K562 (cell line): ENCODE data around the gene SLC32A1. TPM values are rescaled to one million over a fixed set of nuclear protein-coding genes. Genes with fewer than 3 reads are reported as not detected.

Source experiments
- BRF1 ChIP-seq: IDR thresholded peaks from 3 replicates; pipeline ENCODE4 v1.6.1; 2011; ENCODE audit warnings: borderline replicate concordance, mild to moderate bottlenecking; ENCODE audit not compliant: insufficient read length; ENCODE audit errors: extremely low read depth
- DMBX1 ChIP-seq: fragments of 250-450 bp; sonication (Bioruptor Pico); IDR thresholded peaks from 2 replicates; pipeline ENCODE4 v1.8.0; 2022; ENCODE audit warnings: inconsistent platforms, mild to moderate bottlenecking, moderate library complexity, borderline replicate concordance
- NRF1 ChIP-seq, 2 experiments: fragments of 450-650 bp; IDR thresholded peaks in 1 of 2; conservative IDR thresholded peaks in 1 of 2; 2 replicates each; pipeline ENCODE4 v1.6.1; 2014; ENCODE audit warnings: mild to moderate bottlenecking in 2 of 2
- RBM14 ChIP-seq: fragments of 200-400 bp; formaldehyde crosslinking; IDR thresholded peaks from 2 replicates; pipeline ENCODE4 v1.6.1; 2018; ENCODE audit warnings: low read depth, mild to moderate bottlenecking, low read length, moderate library complexity, borderline replicate concordance; ENCODE audit not compliant: insufficient read depth
- TEAD1 ChIP-seq, 2 experiments: fragments of 450-650 bp in 1 of 2; sonication (generic) in 1 of 2; formaldehyde crosslinking; IDR thresholded peaks; 2 replicates each; pipeline versions ENCODE4 v1.4.0 to v1.8.0; 2020 to 2022; ENCODE audit warnings: mild to moderate bottlenecking in 2 of 2, missing genetic modification reagents in 1 of 2
- ZNF224 ChIP-seq: sonication (generic); formaldehyde crosslinking; IDR thresholded peaks from 2 replicates; pipeline ENCODE4 v1.8.0; 2022; ENCODE audit warnings: mild to moderate bottlenecking, missing genetic modification reagents
- ZNF282 ChIP-seq: sonication (generic); formaldehyde crosslinking; IDR thresholded peaks from 2 replicates; pipeline ENCODE4 v1.8.1; 2023; ENCODE audit warnings: missing genetic modification reagents
- polyA plus RNA-seq, 8 experiments: library from polyadenylated mRNA; depleted of rRNA in 4 of 8; stranded (reverse) in 5 of 8; unstranded in 3 of 8; fragments of >200 nt; fragmentation: Nextera tagmentation in 2 of 8; fragmentation: Illumina TruSeq in 1 of 8; extraction: Ambion mirVana in 2 of 8; extraction: Trizol in 1 of 8; gene quantifications; 2 replicates each; pipeline versions ENCODE4 v1.2.1 to v1.2.3, GENCODE V29; 2011 to 2014; ENCODE audit warnings: inconsistent platforms in 1 of 8, missing spikeins in 1 of 8
- total RNA-seq, 7 experiments: library from RNA; depleted of rRNA in 6 of 7; stranded (reverse); fragments of >200 nt in 6 of 7; fragmentation: Illumina TruSeq in 2 of 7; extraction: Trizol in 2 of 7; gene quantifications; 2 replicates each; pipeline versions ENCODE4 v1.2.1 to v1.2.3, GENCODE V29; 2011 to 2021; ENCODE audit warnings: low replicate concordance in 1 of 7
- TF ChIP-seq, protein P1 (sequence below): fragments of 250-450 bp; sonication (Bioruptor Pico); IDR thresholded peaks from 2 replicates; pipeline ENCODE4 v1.4.0; 2020
- TF ChIP-seq, protein P2 (sequence below): fragments of 250-450 bp; sonication (Bioruptor Pico); IDR thresholded peaks from 2 replicates; pipeline ENCODE4 v1.8.0; 2022; ENCODE audit warnings: moderate library complexity, mild to moderate bottlenecking, inconsistent platforms
- TF ChIP-seq, protein P3 (sequence below), 2 experiments: fragments of 450-650 bp; formaldehyde crosslinking in 1 of 2; IDR thresholded peaks; 2 replicates each; pipeline versions ENCODE4 v1.4.0 to v1.6.1; 2014 to 2020; ENCODE audit warnings: mild to moderate bottlenecking in 2 of 2, borderline replicate concordance in 1 of 2, low read depth in 1 of 2

Gene SLC32A1
- total and polyA plus RNA-seq, 9 of the 15 experiments (the other 6 are each of a cell fraction or from before 2014, with no cell fraction given), result not detected

DNA sequence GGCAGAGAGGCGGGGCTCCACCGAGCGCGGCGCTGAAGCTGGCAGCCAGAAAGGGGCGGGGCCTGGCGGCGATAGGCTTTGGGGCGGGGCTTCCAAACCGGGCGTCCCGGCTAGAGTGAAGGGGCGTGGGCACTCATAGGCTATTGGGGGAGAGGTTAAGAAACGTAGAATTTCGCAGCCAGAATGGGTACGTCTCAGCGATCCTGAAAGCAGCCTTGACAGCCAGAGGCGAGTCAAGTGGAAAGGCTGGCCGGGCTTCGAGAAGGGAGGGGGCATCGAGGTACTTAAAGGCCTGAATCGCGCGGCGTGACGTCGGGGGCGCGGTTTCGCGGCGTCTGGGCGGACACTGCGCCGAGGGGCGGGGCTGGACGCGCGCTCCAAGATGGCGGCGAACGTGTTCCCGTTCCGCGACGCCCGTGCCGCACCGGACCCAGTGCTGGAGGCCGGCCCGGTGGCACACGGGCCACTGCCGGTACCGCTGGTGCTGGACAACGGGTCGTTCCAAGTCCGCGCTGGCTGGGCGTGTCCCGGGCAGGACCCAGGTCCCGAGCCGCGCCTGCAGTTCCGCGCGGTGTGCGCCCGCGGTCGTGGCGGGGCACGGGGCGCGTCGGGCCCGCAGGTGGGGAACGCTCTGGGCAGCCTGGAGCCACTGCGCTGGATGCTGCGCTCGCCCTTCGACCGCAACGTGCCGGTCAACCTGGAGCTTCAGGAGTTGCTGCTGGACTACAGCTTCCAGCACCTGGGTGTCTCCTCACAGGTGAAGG is 24.0 kb downstream of the SLC32A1 start, which contains the start of gene ACTR5 (continued):
- TF ChIP-seq, protein P1, sequence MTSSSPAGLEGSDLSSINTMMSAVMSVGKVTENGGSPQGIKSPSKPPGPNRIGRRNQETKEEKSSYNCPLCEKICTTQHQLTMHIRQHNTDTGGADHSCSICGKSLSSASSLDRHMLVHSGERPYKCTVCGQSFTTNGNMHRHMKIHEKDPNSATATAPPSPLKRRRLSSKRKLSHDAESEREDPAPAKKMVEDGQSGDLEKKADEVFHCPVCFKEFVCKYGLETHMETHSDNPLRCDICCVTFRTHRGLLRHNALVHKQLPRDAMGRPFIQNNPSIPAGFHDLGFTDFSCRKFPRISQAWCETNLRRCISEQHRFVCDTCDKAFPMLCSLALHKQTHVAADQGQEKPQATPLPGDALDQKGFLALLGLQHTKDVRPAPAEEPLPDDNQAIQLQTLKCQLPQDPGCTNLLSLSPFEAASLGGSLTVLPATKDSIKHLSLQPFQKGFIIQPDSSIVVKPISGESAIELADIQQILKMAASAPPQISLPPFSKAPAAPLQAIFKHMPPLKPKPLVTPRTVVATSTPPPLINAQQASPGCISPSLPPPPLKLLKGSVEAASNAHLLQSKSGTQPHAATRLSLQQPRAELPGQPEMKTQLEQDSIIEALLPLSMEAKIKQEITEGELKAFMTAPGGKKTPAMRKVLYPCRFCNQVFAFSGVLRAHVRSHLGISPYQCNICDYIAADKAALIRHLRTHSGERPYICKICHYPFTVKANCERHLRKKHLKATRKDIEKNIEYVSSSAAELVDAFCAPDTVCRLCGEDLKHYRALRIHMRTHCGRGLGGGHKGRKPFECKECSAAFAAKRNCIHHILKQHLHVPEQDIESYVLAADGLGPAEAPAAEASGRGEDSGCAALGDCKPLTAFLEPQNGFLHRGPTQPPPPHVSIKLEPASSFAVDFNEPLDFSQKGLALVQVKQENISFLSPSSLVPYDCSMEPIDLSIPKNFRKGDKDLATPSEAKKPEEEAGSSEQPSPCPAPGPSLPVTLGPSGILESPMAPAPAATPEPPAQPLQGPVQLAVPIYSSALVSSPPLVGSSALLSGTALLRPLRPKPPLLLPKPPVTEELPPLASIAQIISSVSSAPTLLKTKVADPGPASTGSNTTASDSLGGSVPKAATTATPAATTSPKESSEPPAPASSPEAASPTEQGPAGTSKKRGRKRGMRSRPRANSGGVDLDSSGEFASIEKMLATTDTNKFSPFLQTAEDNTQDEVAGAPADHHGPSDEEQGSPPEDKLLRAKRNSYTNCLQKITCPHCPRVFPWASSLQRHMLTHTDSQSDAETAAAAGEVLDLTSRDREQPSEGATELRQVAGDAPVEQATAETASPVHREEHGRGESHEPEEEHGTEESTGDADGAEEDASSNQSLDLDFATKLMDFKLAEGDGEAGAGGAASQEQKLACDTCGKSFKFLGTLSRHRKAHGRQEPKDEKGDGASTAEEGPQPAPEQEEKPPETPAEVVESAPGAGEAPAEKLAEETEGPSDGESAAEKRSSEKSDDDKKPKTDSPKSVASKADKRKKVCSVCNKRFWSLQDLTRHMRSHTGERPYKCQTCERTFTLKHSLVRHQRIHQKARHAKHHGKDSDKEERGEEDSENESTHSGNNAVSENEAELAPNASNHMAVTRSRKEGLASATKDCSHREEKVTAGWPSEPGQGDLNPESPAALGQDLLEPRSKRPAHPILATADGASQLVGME (CRISPR knock-in tag), result no peak
- peak; percentile 74 to 76 for TF ChIP-seq NRF1 (conservative IDR thresholded peaks at IDR 0.05 in 1 of 2, IDR thresholded peaks at IDR 0.05 in 1 of 2)
- TF ChIP-seq, protein P2, sequence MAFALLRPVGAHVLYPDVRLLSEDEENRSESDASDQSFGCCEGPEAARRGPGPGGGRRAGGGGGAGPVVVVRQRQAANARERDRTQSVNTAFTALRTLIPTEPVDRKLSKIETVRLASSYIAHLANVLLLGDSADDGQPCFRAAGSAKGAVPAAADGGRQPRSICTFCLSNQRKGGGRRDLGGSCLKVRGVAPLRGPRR (CRISPR knock-in tag), result no peak
- TF ChIP-seq, protein P3, sequence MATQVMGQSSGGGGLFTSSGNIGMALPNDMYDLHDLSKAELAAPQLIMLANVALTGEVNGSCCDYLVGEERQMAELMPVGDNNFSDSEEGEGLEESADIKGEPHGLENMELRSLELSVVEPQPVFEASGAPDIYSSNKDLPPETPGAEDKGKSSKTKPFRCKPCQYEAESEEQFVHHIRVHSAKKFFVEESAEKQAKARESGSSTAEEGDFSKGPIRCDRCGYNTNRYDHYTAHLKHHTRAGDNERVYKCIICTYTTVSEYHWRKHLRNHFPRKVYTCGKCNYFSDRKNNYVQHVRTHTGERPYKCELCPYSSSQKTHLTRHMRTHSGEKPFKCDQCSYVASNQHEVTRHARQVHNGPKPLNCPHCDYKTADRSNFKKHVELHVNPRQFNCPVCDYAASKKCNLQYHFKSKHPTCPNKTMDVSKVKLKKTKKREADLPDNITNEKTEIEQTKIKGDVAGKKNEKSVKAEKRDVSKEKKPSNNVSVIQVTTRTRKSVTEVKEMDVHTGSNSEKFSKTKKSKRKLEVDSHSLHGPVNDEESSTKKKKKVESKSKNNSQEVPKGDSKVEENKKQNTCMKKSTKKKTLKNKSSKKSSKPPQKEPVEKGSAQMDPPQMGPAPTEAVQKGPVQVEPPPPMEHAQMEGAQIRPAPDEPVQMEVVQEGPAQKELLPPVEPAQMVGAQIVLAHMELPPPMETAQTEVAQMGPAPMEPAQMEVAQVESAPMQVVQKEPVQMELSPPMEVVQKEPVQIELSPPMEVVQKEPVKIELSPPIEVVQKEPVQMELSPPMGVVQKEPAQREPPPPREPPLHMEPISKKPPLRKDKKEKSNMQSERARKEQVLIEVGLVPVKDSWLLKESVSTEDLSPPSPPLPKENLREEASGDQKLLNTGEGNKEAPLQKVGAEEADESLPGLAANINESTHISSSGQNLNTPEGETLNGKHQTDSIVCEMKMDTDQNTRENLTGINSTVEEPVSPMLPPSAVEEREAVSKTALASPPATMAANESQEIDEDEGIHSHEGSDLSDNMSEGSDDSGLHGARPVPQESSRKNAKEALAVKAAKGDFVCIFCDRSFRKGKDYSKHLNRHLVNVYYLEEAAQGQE (IDR thresholded peaks at IDR 0.05; ENCODE audit: borderline replicate concordance), result peak; percentile 45; the same call in 1 of the 2 replicates
- TF ChIP-seq, protein P3 (CRISPR knock-in tag; IDR thresholded peaks at IDR 0.05; ENCODE audit: low read depth), result no peak; the same call in 1 of the 2 replicates
- no peak for TF ChIP-seq ZNF224
- TF ChIP-seq ZNF282 (CRISPR knock-in tag), result 0 out of 2 replicates have a peak, but pooled peaks have one; percentile 74
- no peak for TF ChIP-seq BRF1
- peak in 1 of 2 experiments; percentile 77; a peak in 1 of 4 replicates for TF ChIP-seq TEAD1 (CRISPR knock-in tag; IDR thresholded peaks at IDR 0.05)
- no peak for TF ChIP-seq RBM14
- TF ChIP-seq DMBX1, result no peak
